IMR-90 (cell line): ENCODE results near the gene CITED2. TPM values are rescaled to one million over a fixed set of nuclear protein-coding genes. Genes with fewer than 3 reads are reported as not detected.
A peak's percentile ranks its signal among the peaks of the same experiment; 100 is the strongest.

Experiments used
- ATAC-seq: fragments of 200-7000 bp; cut with Tn5 transposase; 2 replicates; pipeline ENCODE4 v1.9.1; 2020; ENCODE audit warnings: low read depth, mild to moderate bottlenecking, moderate library complexity
- BruUV-seq: library from RNA; stranded (reverse); fragments of 400-500 nt; replicated peaks from 2 replicates; lab custom pipeline; 2021; lab: Mats Ljungman, UMichigan
- CTCF ChIA-PET: fragments of 300-600 bp; formaldehyde crosslinking; extraction: SDS; loops from one replicate; lab custom pipeline; 2021; ENCODE audit warnings: antibody characterized with exemption; lab: Yijun Ruan, JAX
- POLR2A ChIA-PET: fragments of 300-600 bp; sonication (Branson Sonifier 250); formaldehyde crosslinking; loops from one replicate; lab custom pipeline; 2022; ENCODE audit warnings: antibody characterized with exemption; ENCODE audit not compliant: unreplicated experiment; lab: Charles Lee
- DNase-seq: peaks from one replicate; pipeline ENCODE4 v3.0.0; 2013
- H2AFZ ChIP-seq: replicated peaks from 2 replicates; pipeline ENCODE3; 2013; ENCODE audit warnings: low read length, mild to moderate bottlenecking; ENCODE audit not compliant: poor library complexity
- H2AK5ac ChIP-seq: 2 replicates; pipeline ENCODE4 v1.6.1; 2013; ENCODE audit warnings: low read depth, low read length, inconsistent platforms
- H2AK9ac ChIP-seq: replicated peaks from 2 replicates; pipeline ENCODE3; 2013; ENCODE audit warnings: mild to moderate bottlenecking, low read depth, low read length, moderate library complexity; ENCODE audit not compliant: poor library complexity
- H2BK120ac ChIP-seq: 2 replicates; pipeline ENCODE4 v1.6.1; 2013; ENCODE audit warnings: low read depth, low read length, inconsistent platforms
- H2BK15ac ChIP-seq: 3 replicates; pipeline ENCODE4 v1.6.1; 2013; ENCODE audit warnings: low read depth, low read length, inconsistent platforms
- H2BK20ac ChIP-seq: 2 replicates; pipeline ENCODE4 v1.6.1; 2013; ENCODE audit warnings: low read depth, mild to moderate bottlenecking, inconsistent platforms, low read length, moderate library complexity
- H2BK5ac ChIP-seq: 2 replicates; pipeline ENCODE4 v1.6.1; 2013; ENCODE audit warnings: mild to moderate bottlenecking, low read depth, low read length, inconsistent platforms; ENCODE audit not compliant: poor library complexity, severe bottlenecking
- H3K14ac ChIP-seq: replicated peaks from 2 replicates; pipeline ENCODE4 v1.6.1; 2013; ENCODE audit warnings: low read depth, low read length, inconsistent platforms
- H3K18ac ChIP-seq: 2 replicates; pipeline ENCODE4 v1.6.1; 2013; ENCODE audit warnings: low read depth, low read length, control low read depth
- H3K23ac ChIP-seq: 2 replicates; pipeline ENCODE4 v1.6.1; 2013; ENCODE audit warnings: low read depth, low read length, inconsistent platforms
- H3K27ac ChIP-seq: 2 replicates; pipeline ENCODE4 v1.5.1; 2013; ENCODE audit warnings: mild to moderate bottlenecking, control low read depth, low read length; ENCODE audit not compliant: insufficient read depth
- H3K27me3 ChIP-seq: 2 replicates; pipeline ENCODE4 v1.6.1; 2013; ENCODE audit warnings: low read length; ENCODE audit not compliant: control insufficient read depth, insufficient read depth
- H3K36me3 ChIP-seq: 2 replicates; pipeline ENCODE4 v1.6.1; 2013; ENCODE audit warnings: low read length, mixed read lengths; ENCODE audit not compliant: control insufficient read depth, insufficient read depth
- H3K4ac ChIP-seq: 2 replicates; pipeline ENCODE4 v1.6.1; 2013; ENCODE audit warnings: low read depth, low read length, inconsistent platforms
- H3K4me1 ChIP-seq: 2 replicates; pipeline ENCODE4 v1.6.1; 2013; ENCODE audit warnings: low read length, mixed read lengths; ENCODE audit not compliant: control insufficient read depth, insufficient read depth
- H3K4me2 ChIP-seq: 2 replicates; pipeline ENCODE4 v1.6.1; 2013; ENCODE audit warnings: low read depth, mild to moderate bottlenecking, control low read depth, low read length, moderate library complexity
- H3K4me3 ChIP-seq: 2 replicates; pipeline ENCODE4 v1.5.1; 2013; ENCODE audit warnings: low read depth, mild to moderate bottlenecking, control low read depth, low read length, moderate library complexity; ENCODE audit not compliant: insufficient read depth
- H3K56ac ChIP-seq: 2 replicates; pipeline ENCODE4 v1.6.1; 2013; ENCODE audit warnings: low read length, inconsistent platforms; ENCODE audit not compliant: insufficient read depth; ENCODE audit errors: extremely low read depth
- H3K79me1 ChIP-seq, 2 experiments: 2 replicates each; pipeline ENCODE4 v1.6.1; 2013; ENCODE audit warnings: low read length in 2 of 2, inconsistent platforms in 1 of 2, low read depth in 1 of 2
- H3K9ac ChIP-seq: 2 replicates; pipeline ENCODE4 v1.6.1; 2013; ENCODE audit warnings: low read depth, low read length, control low read depth
- H3K9me1 ChIP-seq: 2 replicates; pipeline ENCODE4 v1.6.1; 2013; ENCODE audit warnings: low read length, inconsistent platforms; ENCODE audit not compliant: insufficient read depth
- H3K9me3 ChIP-seq: 2 replicates; pipeline ENCODE4 v1.6.1; 2013; ENCODE audit warnings: low read length; ENCODE audit not compliant: control insufficient read depth, insufficient read depth
- H4K20me1 ChIP-seq: 2 replicates; pipeline ENCODE4 v1.6.1; 2013; ENCODE audit warnings: low read length, inconsistent platforms; ENCODE audit not compliant: insufficient read depth
- H4K5ac ChIP-seq: 2 replicates; pipeline ENCODE4 v1.6.1; 2013; ENCODE audit warnings: mild to moderate bottlenecking, low read depth, low read length, control low read depth
- H4K8ac ChIP-seq, 2 experiments: 2 replicates each; pipeline ENCODE4 v1.6.1; 2013; ENCODE audit warnings: low read depth in 2 of 2, low read length in 2 of 2, control low read depth in 1 of 2, inconsistent platforms in 1 of 2
- H4K91ac ChIP-seq: 2 replicates; pipeline ENCODE4 v1.6.1; 2013; ENCODE audit warnings: low read depth, low read length, inconsistent platforms; ENCODE audit not compliant: insufficient read depth
- CEBPB ChIP-seq: IDR thresholded peaks from 2 replicates; pipeline ENCODE4 v1.6.1; 2012; ENCODE audit warnings: low read depth, low read length, improper control_type of control experiment
- CHD1 ChIP-seq: IDR thresholded peaks from 2 replicates; pipeline ENCODE4 v1.6.1; 2012; ENCODE audit warnings: low read depth, low read length, improper control_type of control experiment
- MAFK ChIP-seq: IDR thresholded peaks from 2 replicates; pipeline ENCODE4 v1.6.1; 2012; ENCODE audit warnings: low read depth, low read length, improper control_type of control experiment
- MAZ ChIP-seq: IDR thresholded peaks from 2 replicates; pipeline ENCODE4 v1.6.1; 2012; ENCODE audit warnings: low read depth, mild to moderate bottlenecking, low read length, improper control_type of control experiment, moderate library complexity, borderline replicate concordance
- RAD21 ChIP-seq: IDR thresholded peaks from 2 replicates; pipeline ENCODE4 v1.6.1; 2012; ENCODE audit warnings: low read length, improper control_type of control experiment
- SMC3 ChIP-seq: fragments of 150-350 bp; IDR thresholded peaks from 2 replicates; pipeline ENCODE4 v1.6.1; 2016; ENCODE audit warnings: low read depth, mild to moderate bottlenecking, antibody characterized with exemption, low read length, moderate library complexity
- WGBS, 2 experiments: methylation state at CpG; one replicate each; pipeline versions ENCODE4 v1.1.5 to v1.1.7; 2013; ENCODE audit warnings: missing lambda C conversion rate in 2 of 2; ENCODE audit not compliant: insufficient read length in 1 of 2; ENCODE audit errors: extremely low coverage in 2 of 2; 5-methylcytosine and 5-hydroxymethylcytosine counted together
- dilution Hi-C: fragments of 300-500 bp; cut with HindIII; formaldehyde crosslinking; loops from one replicate; pipeline ENCODE4 v1.14.3; 2018; ENCODE audit warnings: low sequenced_read_pairs; ENCODE audit not compliant: unreplicated experiment
- in situ Hi-C: fragments of 300-500 bp; cut with MboI; formaldehyde crosslinking; loops from 3 replicates; pipeline ENCODE4 v1.14.3; 2019; ENCODE audit warnings: low sequenced_read_pairs, inconsistent platforms, mixed read lengths
- intact Hi-C: fragments of 100-400 bp; cut with micrococcal nuclease; formaldehyde crosslinking; loops from 2 replicates; pipeline ENCODE4 v1.10.0; 2022
- polyA plus RNA-seq, 3 experiments: library from polyadenylated mRNA; depleted of rRNA; stranded (reverse); fragments of >200 nt; gene quantifications; 2 replicates each; pipeline ENCODE4 v1.2.3, GENCODE V29; 2012; ENCODE audit warnings: low replicate concordance in 1 of 3
- total RNA-seq: library from RNA; depleted of rRNA; stranded (reverse); fragments of >200 nt; gene quantifications from 2 replicates; pipeline ENCODE4 v1.2.3, GENCODE V29; 2012

CITED2 gene
- total and polyA plus RNA-seq, 2 of the 4 experiments (the other 2 are of a cell fraction): 163 to 483 TPM

- H2BK5ac ChIP-seq: no peak overlapping the region
- no peak overlapping the region for H3K4me3 ChIP-seq
- no CpG with 5 or more reads among the region's 9 CpGs for WGBS, 2 experiments
- in situ Hi-C loops: no loop called here
- H2AK9ac ChIP-seq: no peak overlapping the region
- peak overlapping the region; percentile 21; the same call in 1 of the 2 replicates for H3K27ac ChIP-seq
- peak overlapping the region; percentile 25; the same call in 1 of the 2 replicates for H4K5ac ChIP-seq
- ChIA-PET POLR2A (no interaction called here), CTCF (interaction anchor here (0.8 kb wide), 1 partner anchor 119 kb away, joined by 3 read pairs; no protein-coding TSS in a partner anchor)
- no TSS peak for BruUV-seq
- no peaks in the 10 kb centered on the region for H3K9me3 ChIP-seq
- no peaks in the 10 kb centered on the region for H3K79me1 ChIP-seq
- H3K4me2 ChIP-seq: no peak overlapping the region
- no peaks in the 10 kb centered on the region for H3K9me1 ChIP-seq
- H3K27me3 ChIP-seq: no peaks in the 10 kb centered on the region
- H3K18ac ChIP-seq: 0 out of 2 replicates have a peak overlapping the region, but pooled peaks have one; percentile 37
- H3K4ac ChIP-seq: no peak overlapping the region
- no peaks in the 10 kb centered on the region for H4K20me1 ChIP-seq
- H2BK20ac ChIP-seq: no peak overlapping the region
- peaks cover 6% of the 10 kb centered on the region for H3K4me1 ChIP-seq
- no peak overlapping the region for H3K23ac ChIP-seq
- H2AK5ac ChIP-seq: no peak overlapping the region
- intact Hi-C loops: no loop called here
- no peak overlapping the region for H3K9ac ChIP-seq
- H4K91ac ChIP-seq: no peak overlapping the region
- no peak overlapping the region for H2BK120ac ChIP-seq
- H2AFZ ChIP-seq: no peak overlapping the region
- no peak; the same call in 1 of the 2 replicates for ATAC-seq
- H3K14ac ChIP-seq: no peak overlapping the region; the same call in 1 of the 2 replicates
- H4K8ac ChIP-seq: no peak overlapping the region
- DNase-seq: peak; percentile 58
- H3K56ac ChIP-seq: no peak overlapping the region
- dilution Hi-C loops: no loop called here
- H2BK15ac ChIP-seq: no peak overlapping the region
- H3K36me3 ChIP-seq: no peaks in the 10 kb centered on the region
- no peak for TF ChIP-seq CHD1
- no peak for TF ChIP-seq RAD21
- no peak for TF ChIP-seq MAZ
- peak; percentile 78 for TF ChIP-seq CEBPB
- no peak for TF ChIP-seq MAFK
- TF ChIP-seq SMC3: no peak
Measured at GRCh38 chr6:139338795-139339194, 35.7 kb downstream of the CITED2 start.
